Lung (tissue), 12 donors: ENCODE data around the gene NMUR1. TPM values are rescaled to one million over a fixed set of nuclear protein-coding genes. Genes with fewer than 3 reads are reported as not detected.

Source experiments
- ATAC-seq: fragments of 200-7000 bp; cut with Tn5 transposase; one replicate; pipeline ENCODE4 v1.9.1; 2020; ENCODE audit warnings: moderate number of reproducible peaks; ENCODE audit not compliant: insufficient read depth, low FRiP score
- DNase-seq, 3 donors: peaks; one replicate each; pipeline ENCODE4 v3.0.0-alpha.2; 2013 to 2017
- H3K27ac ChIP-seq, 2 donors: one replicate each; pipeline ENCODE4 v1.5.1; 2013; ENCODE audit warnings: mild to moderate bottlenecking in 2 of 2, moderate library complexity in 2 of 2, control low read depth in 1 of 2, inconsistent platforms in 1 of 2, low read depth in 1 of 2, low read length in 1 of 2
- H3K27me3 ChIP-seq, 3 donors: one replicate each; pipeline ENCODE4 v1.5.1; 2013; ENCODE audit warnings: low read length in 2 of 3; ENCODE audit not compliant: control insufficient read depth in 3 of 3, insufficient read depth in 3 of 3
- H3K36me3 ChIP-seq, 4 donors: one replicate each; pipeline ENCODE4 v1.5.1; 2013; ENCODE audit warnings: low read length in 4 of 4, mild to moderate bottlenecking in 1 of 4, moderate library complexity in 1 of 4; ENCODE audit not compliant: control insufficient read depth in 4 of 4, insufficient read depth in 4 of 4
- H3K4me1 ChIP-seq, 5 donors: one replicate each; pipeline ENCODE4 v1.5.1; 2013; ENCODE audit warnings: low read length in 5 of 5, mild to moderate bottlenecking in 2 of 5, moderate library complexity in 1 of 5; ENCODE audit not compliant: control insufficient read depth in 5 of 5, insufficient read depth in 5 of 5
- H3K4me3 ChIP-seq: one replicate; pipeline ENCODE4 v1.5.1; 2013; ENCODE audit warnings: mild to moderate bottlenecking, control low read depth, moderate library complexity
- H3K9ac ChIP-seq, 2 donors: one replicate each; pipeline ENCODE4 v1.5.1; 2013; ENCODE audit warnings: low read length in 2 of 2, control low read depth in 1 of 2; ENCODE audit not compliant: insufficient read depth in 1 of 2
- H3K9me3 ChIP-seq, 4 donors: one replicate each; pipeline ENCODE4 v1.5.1; 2013; ENCODE audit warnings: low read length in 3 of 4, mild to moderate bottlenecking in 1 of 4, moderate library complexity in 1 of 4; ENCODE audit not compliant: control insufficient read depth in 4 of 4, insufficient read depth in 3 of 4
- WGBS, 2 donors: extraction: QIAGEN DNeasy Blood & Tissue Kit; methylation state at CpG; one replicate each; pipeline ENCODE4 v1.1.7; 2013; 5-methylcytosine and 5-hydroxymethylcytosine counted together
- polyA plus RNA-seq, 2 donors: library from polyadenylated mRNA; stranded (reverse); fragments of 200-250 nt; gene quantifications; one replicate each; pipeline ENCODE4 v1.2.1, GENCODE V29; 2013
- total RNA-seq, 2 donors: library from RNA; depleted of rRNA in 1 of 2; stranded (reverse); fragments of >200 nt in 1 of 2; gene quantifications; one replicate each; pipeline ENCODE4 v1.2.1, GENCODE V29; 2014 to 2021
- TF ChIP-seq, protein P1 (sequence below): IDR thresholded peaks from 2 replicates; pipeline ENCODE4 v1.5.1; 2012; ENCODE audit warnings: mild to moderate bottlenecking; ENCODE audit errors: control extremely low read depth, extremely low read depth
- donor health status: control.
- donor health status: control.
- donor health status: Bipolar disorder and iron deficiency.
- donor health status: healthy.
- donor health status: DM: yes; HTN: yes; CAD: no.

The NMUR1 gene
- total and polyA plus RNA-seq, 4 donors = 0.65 to 1.2 (median 0.80) TPM

- DNase-seq = no peak
- H3K4me1 ChIP-seq = no peaks in the 10 kb centered on the region
- no peak for ATAC-seq
- no peaks in the 10 kb centered on the region for H3K27me3 ChIP-seq
- peaks cover 0 to 2% (median 0%) of the 10 kb centered on the region in 4 donors for H3K9me3 ChIP-seq
- TF ChIP-seq, protein P1, sequence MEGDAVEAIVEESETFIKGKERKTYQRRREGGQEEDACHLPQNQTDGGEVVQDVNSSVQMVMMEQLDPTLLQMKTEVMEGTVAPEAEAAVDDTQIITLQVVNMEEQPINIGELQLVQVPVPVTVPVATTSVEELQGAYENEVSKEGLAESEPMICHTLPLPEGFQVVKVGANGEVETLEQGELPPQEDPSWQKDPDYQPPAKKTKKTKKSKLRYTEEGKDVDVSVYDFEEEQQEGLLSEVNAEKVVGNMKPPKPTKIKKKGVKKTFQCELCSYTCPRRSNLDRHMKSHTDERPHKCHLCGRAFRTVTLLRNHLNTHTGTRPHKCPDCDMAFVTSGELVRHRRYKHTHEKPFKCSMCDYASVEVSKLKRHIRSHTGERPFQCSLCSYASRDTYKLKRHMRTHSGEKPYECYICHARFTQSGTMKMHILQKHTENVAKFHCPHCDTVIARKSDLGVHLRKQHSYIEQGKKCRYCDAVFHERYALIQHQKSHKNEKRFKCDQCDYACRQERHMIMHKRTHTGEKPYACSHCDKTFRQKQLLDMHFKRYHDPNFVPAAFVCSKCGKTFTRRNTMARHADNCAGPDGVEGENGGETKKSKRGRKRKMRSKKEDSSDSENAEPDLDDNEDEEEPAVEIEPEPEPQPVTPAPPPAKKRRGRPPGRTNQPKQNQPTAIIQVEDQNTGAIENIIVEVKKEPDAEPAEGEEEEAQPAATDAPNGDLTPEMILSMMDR = no peak
- 85 to 90% methylated on average over 4 of the region's 4 CpGs for WGBS, 2 donors
- H3K27ac ChIP-seq = no peak overlapping the region
- no peak overlapping the region for H3K9ac ChIP-seq
- H3K36me3 ChIP-seq = no peaks in the 10 kb centered on the region
- H3K4me3 ChIP-seq = no peak overlapping the region
Observed at GRCh38 chr2:231576465-231576864, 46.2 kb upstream of the NMUR1 start.

GRCh38 chr2:231575612-231576256 is 45.5 kb upstream of the NMUR1 start:
- TF ChIP-seq, protein P1 = no peak
- WGBS, 2 donors = 82 to 90% methylated on average over 10 of the region's 10 CpGs

GRCh38 chr2:231573698-231574421 is 43.6 kb upstream of the NMUR1 start:
- TF ChIP-seq, protein P1 = no peak
- H3K4me3 ChIP-seq = no peak overlapping the region
- H3K36me3 ChIP-seq = no peaks in the 10 kb centered on the region
- no peaks in the 10 kb centered on the region for H3K4me1 ChIP-seq
- H3K27ac ChIP-seq = no peak overlapping the region
- H3K9ac ChIP-seq = no peak overlapping the region
- ATAC-seq = no peak
- 86 to 93% methylated on average over 15 of the region's 15 CpGs for WGBS, 2 donors
- H3K27me3 ChIP-seq = no peaks in the 10 kb centered on the region
- no peaks in the 10 kb centered on the region for H3K9me3 ChIP-seq
- no peak for DNase-seq

More at GRCh38 chr2:231575612-231576256, 45.5 kb upstream of the NMUR1 start:
- DNase-seq = no peak
- no peaks in the 10 kb centered on the region for H3K4me1 ChIP-seq
- no peaks in the 10 kb centered on the region for H3K36me3 ChIP-seq
- H3K9me3 ChIP-seq = peaks cover 0 to 2% (median 0%) of the 10 kb centered on the region in 4 donors
- H3K4me3 ChIP-seq = no peak overlapping the region
- no peak overlapping the region for H3K9ac ChIP-seq
- ATAC-seq = no peak
- H3K27me3 ChIP-seq = no peaks in the 10 kb centered on the region
- no peak overlapping the region for H3K27ac ChIP-seq
